HG02938 (cell line): Measurements from ENCODE around the gene FEM1B.

Source experiments
- ATAC-seq: cut with Tn5 transposase; IDR thresholded peaks from one replicate; pipeline ENCODE4 v1.9.1; 2021; ENCODE audit warnings: mild to moderate bottlenecking, moderate library complexity; ENCODE audit not compliant: unreplicated experiment

FEM1B gene

GRCh38 chr15:68284616-68285258 is 7.2 kb downstream of the FEM1B start:
- no peak for ATAC-seq

GRCh38 chr15:68285259-68285980 is 7.9 kb downstream of the FEM1B start:
- ATAC-seq: no peak

GRCh38 chr15:68286256-68286655 is 8.7 kb downstream of the FEM1B start:
- no peak for ATAC-seq

GRCh38 chr15:68289057-68289456 is 11.5 kb downstream of the FEM1B start:
- no peak for ATAC-seq

- no peak for ATAC-seq
Measured at GRCh38 chr15:68289621-68290352, 12.2 kb downstream of the FEM1B start.

GRCh38 chr15:68290715-68291114 is 13.2 kb downstream of the FEM1B start:
- ATAC-seq: no peak

GRCh38 chr15:68292157-68292781 is 14.7 kb downstream of the FEM1B start:
- no peak for ATAC-seq

GRCh38 chr15:68292967-68293366 is 15.4 kb downstream of the FEM1B start:
- no peak for ATAC-seq

GRCh38 chr15:68295014-68295805 is 17.7 kb downstream of the FEM1B start:
- ATAC-seq: no peak

- no peak for ATAC-seq
Measured at GRCh38 chr15:68298336-68298735, 20.8 kb downstream of the FEM1B start.

- ATAC-seq: peak; percentile 74
Measured at GRCh38 chr15:68298882-68299381, 21.4 kb downstream of the FEM1B start.

GRCh38 chr15:68299436-68299835 is 21.9 kb downstream of the FEM1B start:
- no peak for ATAC-seq

GRCh38 chr15:68300115-68300940 is 22.8 kb downstream of the FEM1B start:
- ATAC-seq: no peak

GRCh38 chr15:68301301-68301700 is 23.8 kb downstream of the FEM1B start:
- ATAC-seq: no peak

GRCh38 chr15:68302729-68303128 is 25.2 kb downstream of the FEM1B start:
- no peak for ATAC-seq

GRCh38 chr15:68303134-68303533 is 25.6 kb downstream of the FEM1B start:
- ATAC-seq: no peak

- ATAC-seq: no peak
Measured at GRCh38 chr15:68303560-68304436, 26.3 kb downstream of the FEM1B start.

- no peak for ATAC-seq
Measured at GRCh38 chr15:68304589-68305337, 27.2 kb downstream of the FEM1B start.
